Measurements from ENCODE around the gene HSPD1.

Gene HSPD1

GRCh38 chr2:197498937-197499593 lies 575 bp downstream of the HSPD1 start:
- Histone ChIP-seq H3K36me3 (ENCODE audit: control insufficient read depth, insufficient read depth, low read length) (no peaks in the 10 kb centered on the region), H3K4me3 (ENCODE audit: low read depth, low read length) (peak overlapping the region; percentile 63), H3K4me2 (ENCODE audit: low read length) (peak overlapping the region; percentile 93), H3K9ac (peak overlapping the region; percentile 87), H3K9me3 (ENCODE audit: control insufficient read depth, low read length) (no peaks in the 10 kb centered on the region), H3K79me2 (peaks cover 28% of the 10 kb centered on the region), H3K27ac (peak overlapping the region; percentile 95), H3K27me3 (ENCODE audit: control insufficient read depth, insufficient read depth, low read length) (no peaks in the 10 kb centered on the region), H3K4me1 (peaks cover 9% of the 10 kb centered on the region), H2AFZ (peak overlapping the region; percentile 84)
- TF ChIP-seq, protein P1, sequence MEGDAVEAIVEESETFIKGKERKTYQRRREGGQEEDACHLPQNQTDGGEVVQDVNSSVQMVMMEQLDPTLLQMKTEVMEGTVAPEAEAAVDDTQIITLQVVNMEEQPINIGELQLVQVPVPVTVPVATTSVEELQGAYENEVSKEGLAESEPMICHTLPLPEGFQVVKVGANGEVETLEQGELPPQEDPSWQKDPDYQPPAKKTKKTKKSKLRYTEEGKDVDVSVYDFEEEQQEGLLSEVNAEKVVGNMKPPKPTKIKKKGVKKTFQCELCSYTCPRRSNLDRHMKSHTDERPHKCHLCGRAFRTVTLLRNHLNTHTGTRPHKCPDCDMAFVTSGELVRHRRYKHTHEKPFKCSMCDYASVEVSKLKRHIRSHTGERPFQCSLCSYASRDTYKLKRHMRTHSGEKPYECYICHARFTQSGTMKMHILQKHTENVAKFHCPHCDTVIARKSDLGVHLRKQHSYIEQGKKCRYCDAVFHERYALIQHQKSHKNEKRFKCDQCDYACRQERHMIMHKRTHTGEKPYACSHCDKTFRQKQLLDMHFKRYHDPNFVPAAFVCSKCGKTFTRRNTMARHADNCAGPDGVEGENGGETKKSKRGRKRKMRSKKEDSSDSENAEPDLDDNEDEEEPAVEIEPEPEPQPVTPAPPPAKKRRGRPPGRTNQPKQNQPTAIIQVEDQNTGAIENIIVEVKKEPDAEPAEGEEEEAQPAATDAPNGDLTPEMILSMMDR (IDR thresholded peaks at IDR 0.05) = no peak

GRCh38 chr2:197498235-197498936 lies 1.3 kb downstream of the HSPD1 start:
- Histone ChIP-seq H3K4me2 (ENCODE audit: low read length) (peak overlapping the region; percentile 93), H3K9me3 (ENCODE audit: control insufficient read depth, low read length) (no peaks in the 10 kb centered on the region), H3K4me3 (ENCODE audit: low read depth, low read length) (peak overlapping the region; percentile 63), H2AFZ (peak overlapping the region; percentile 84), H3K4me1 (peaks cover 9% of the 10 kb centered on the region), H3K9ac (no peak overlapping the region), H3K27me3 (ENCODE audit: control insufficient read depth, insufficient read depth, low read length) (no peaks in the 10 kb centered on the region), H3K27ac (peak overlapping the region; percentile 95), H3K36me3 (ENCODE audit: control insufficient read depth, insufficient read depth, low read length) (no peaks in the 10 kb centered on the region), H3K79me2 (peaks cover 28% of the 10 kb centered on the region)
- TF ChIP-seq, protein P1 (IDR thresholded peaks at IDR 0.05) = no peak

DNA sequence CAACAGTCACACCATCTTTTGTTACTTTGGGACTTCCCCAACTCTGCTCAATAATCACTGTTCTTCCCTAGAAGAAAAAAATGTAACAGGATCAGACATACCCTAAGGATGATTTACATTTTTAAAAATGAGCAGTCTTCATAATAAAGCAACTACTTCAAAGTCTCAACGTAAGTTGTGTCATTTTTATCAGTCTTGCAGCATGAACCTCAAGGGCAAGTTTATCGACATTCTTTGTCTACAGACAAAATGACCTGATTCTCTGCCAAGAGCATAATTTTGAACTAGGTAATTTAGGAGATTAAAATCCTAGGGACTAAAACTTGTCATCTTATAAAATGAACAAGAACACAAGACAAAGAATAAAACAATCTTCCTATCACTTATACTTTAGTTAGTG lies 2.3 kb downstream of the HSPD1 start:
- no peak overlapping the region for H3K4me3 ChIP-seq (ENCODE audit: low read depth, low read length)
- no peak overlapping the region for H2AFZ ChIP-seq
- H3K79me2 ChIP-seq = peaks cover 28% of the 10 kb centered on the region
- H3K27ac ChIP-seq = no peak overlapping the region
- H3K27me3 ChIP-seq (ENCODE audit: control insufficient read depth, insufficient read depth, low read length) = no peaks in the 10 kb centered on the region
- H3K36me3 ChIP-seq (ENCODE audit: control insufficient read depth, insufficient read depth, low read length) = peaks cover 2% of the 10 kb centered on the region
- no peak overlapping the region for H3K4me2 ChIP-seq (ENCODE audit: low read length)
- no peak overlapping the region for H3K9ac ChIP-seq
- H3K9me3 ChIP-seq (ENCODE audit: control insufficient read depth, low read length) = no peaks in the 10 kb centered on the region
- TF ChIP-seq, protein P1 (IDR thresholded peaks at IDR 0.05) = no peak
- peaks cover 9% of the 10 kb centered on the region for H3K4me1 ChIP-seq

- TF ChIP-seq, protein P1 (IDR thresholded peaks at IDR 0.05) = no peak
- Histone ChIP-seq H3K36me3 (ENCODE audit: control insufficient read depth, insufficient read depth, low read length) (peaks cover 2% of the 10 kb centered on the region), H3K27me3 (ENCODE audit: control insufficient read depth, insufficient read depth, low read length) (no peaks in the 10 kb centered on the region), H3K4me1 (peaks cover 9% of the 10 kb centered on the region), H3K9ac (no peak overlapping the region), H3K4me3 (ENCODE audit: low read depth, low read length) (no peak overlapping the region), H3K4me2 (ENCODE audit: low read length) (no peak overlapping the region), H3K9me3 (ENCODE audit: control insufficient read depth, low read length) (no peaks in the 10 kb centered on the region), H2AFZ (no peak overlapping the region), H3K79me2 (peaks cover 26% of the 10 kb centered on the region), H3K27ac (no peak overlapping the region)
Measured at GRCh38 chr2:197496695-197497094, 2.9 kb downstream of the HSPD1 start.

All from parathyroid adenoma (tissue), 2 donors.